GM18505 (cell line): ENCODE results near the gene LAMTOR1.

Source experiments
- ATAC-seq: cut with Tn5 transposase; IDR thresholded peaks from one replicate; pipeline ENCODE4 v1.9.1; 2021; ENCODE audit not compliant: unreplicated experiment
- POLR2A ChIP-seq: IDR thresholded peaks from 4 replicates; pipeline ENCODE4 v1.6.1; 2011; ENCODE audit warnings: borderline replicate concordance; ENCODE audit not compliant: insufficient read depth, insufficient read length; ENCODE audit errors: extremely low read depth

LAMTOR1 gene

GRCh38 chr11:72067266-72067665, 35.8 kb downstream of the LAMTOR1 start:
- no peak for ATAC-seq

GRCh38 chr11:72066855-72067254, 36.2 kb downstream of the LAMTOR1 start:
- no peak for ATAC-seq

More at GRCh38 chr11:72067266-72067665, 35.8 kb downstream of the LAMTOR1 start:
- TF ChIP-seq POLR2A = no peak

DNA sequence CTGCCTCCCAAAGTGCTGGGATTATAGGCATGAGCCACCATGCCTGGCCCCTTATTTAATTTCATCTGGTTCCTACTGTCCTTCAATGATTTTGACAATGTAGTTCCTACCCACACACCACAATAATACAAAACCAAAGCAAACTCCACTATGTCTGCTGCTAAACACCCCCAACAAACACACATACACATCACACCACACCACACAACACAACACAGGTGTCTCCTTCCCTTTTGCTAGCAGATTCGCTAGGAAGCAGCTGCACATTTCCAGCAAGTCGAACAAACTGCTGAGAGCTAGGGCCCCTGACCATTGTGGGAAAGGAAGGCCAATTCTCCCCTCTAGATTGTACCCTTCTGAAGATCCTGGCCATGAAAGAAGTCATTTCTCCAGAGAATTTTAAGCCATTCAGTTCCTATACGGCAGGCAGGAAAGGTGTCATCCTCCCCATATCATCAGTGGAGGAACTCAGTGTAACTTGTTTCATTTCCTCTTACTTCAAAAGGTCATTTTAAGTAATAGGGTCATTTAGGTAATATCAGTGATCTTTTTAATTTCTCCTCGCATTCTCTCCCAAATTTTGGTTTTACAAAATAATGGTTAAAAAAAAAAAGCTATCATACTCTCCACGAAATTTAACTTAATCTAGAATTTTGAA, 41.2 kb downstream of the LAMTOR1 start:
- no peak for ATAC-seq
- TF ChIP-seq POLR2A = no peak

More at GRCh38 chr11:72066855-72067254, 36.2 kb downstream of the LAMTOR1 start:
- no peak for TF ChIP-seq POLR2A

DNA sequence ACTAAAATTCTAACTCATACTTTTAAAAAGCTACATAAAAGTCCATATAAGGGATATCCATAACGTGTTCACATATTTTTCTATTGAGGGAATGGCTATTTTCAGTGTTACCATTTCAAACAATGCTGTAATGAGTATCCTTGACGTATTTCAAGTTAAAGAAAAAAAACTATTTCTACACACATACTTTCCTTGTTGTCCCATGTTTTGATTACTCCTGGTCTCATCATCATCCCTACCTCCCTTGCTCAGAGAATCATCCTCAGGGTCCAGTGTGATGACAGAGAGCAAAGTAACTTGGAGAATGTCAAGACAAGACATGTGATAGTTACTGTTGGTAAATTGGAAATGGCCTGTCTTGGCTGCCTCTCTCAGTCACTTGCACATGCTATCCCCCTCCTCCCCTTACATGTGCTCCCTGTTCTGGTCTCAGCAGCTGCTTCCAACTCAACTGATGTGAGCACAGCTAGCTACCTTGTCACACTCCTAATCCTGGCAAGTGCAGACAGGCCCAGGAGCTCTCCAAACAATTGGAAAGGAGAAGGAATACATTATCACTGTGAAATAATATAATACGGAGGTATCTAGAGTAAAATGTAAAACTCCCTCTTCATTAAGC, 44.6 kb downstream of the LAMTOR1 start:
- no peak for TF ChIP-seq POLR2A
- ATAC-seq = no peak

- TF ChIP-seq POLR2A = no peak
- no peak for ATAC-seq
Measured at GRCh38 chr11:72048766-72049460, 54.2 kb downstream of the LAMTOR1 start.
